Measurements from ENCODE around the gene GMDS. TPM values are rescaled to one million over a fixed set of nuclear protein-coding genes. Genes with fewer than 3 reads are reported as not detected.

Gene GMDS
- total and polyA plus RNA-seq, 2 of the 13 experiments (the other 11 are each of a cell fraction or from before 2014, with no cell fraction given), result 64.4 to 112 TPM

- TF ChIP-seq, protein P1, sequence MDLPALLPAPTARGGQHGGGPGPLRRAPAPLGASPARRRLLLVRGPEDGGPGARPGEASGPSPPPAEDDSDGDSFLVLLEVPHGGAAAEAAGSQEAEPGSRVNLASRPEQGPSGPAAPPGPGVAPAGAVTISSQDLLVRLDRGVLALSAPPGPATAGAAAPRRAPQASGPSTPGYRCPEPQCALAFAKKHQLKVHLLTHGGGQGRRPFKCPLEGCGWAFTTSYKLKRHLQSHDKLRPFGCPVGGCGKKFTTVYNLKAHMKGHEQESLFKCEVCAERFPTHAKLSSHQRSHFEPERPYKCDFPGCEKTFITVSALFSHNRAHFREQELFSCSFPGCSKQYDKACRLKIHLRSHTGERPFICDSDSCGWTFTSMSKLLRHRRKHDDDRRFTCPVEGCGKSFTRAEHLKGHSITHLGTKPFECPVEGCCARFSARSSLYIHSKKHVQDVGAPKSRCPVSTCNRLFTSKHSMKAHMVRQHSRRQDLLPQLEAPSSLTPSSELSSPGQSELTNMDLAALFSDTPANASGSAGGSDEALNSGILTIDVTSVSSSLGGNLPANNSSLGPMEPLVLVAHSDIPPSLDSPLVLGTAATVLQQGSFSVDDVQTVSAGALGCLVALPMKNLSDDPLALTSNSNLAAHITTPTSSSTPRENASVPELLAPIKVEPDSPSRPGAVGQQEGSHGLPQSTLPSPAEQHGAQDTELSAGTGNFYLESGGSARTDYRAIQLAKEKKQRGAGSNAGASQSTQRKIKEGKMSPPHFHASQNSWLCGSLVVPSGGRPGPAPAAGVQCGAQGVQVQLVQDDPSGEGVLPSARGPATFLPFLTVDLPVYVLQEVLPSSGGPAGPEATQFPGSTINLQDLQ (CRISPR knock-in tag; IDR thresholded peaks at IDR 0.05), result no peak
- TF ChIP-seq ZNF350 (CRISPR knock-in tag; IDR thresholded peaks at IDR 0.05; ENCODE audit: borderline replicate concordance, low read depth), result no peak
- no peak for TF ChIP-seq ZNF33A (CRISPR knock-in tag; IDR thresholded peaks at IDR 0.05; ENCODE audit: borderline replicate concordance)
- TF ChIP-seq ZNF615 (CRISPR knock-in tag; IDR thresholded peaks at IDR 0.05; ENCODE audit: borderline replicate concordance), result no peak
- TF ChIP-seq ZNF296 (CRISPR knock-in tag; conservative IDR thresholded peaks at IDR 0.05), result no peak
- no peak for TF ChIP-seq ZNF816 (CRISPR knock-in tag; IDR thresholded peaks at IDR 0.05; ENCODE audit: borderline replicate concordance)
- TF ChIP-seq JARID2 (CRISPR knock-in tag; IDR thresholded peaks at IDR 0.05; ENCODE audit: insufficient replicate concordance), result no peak
- TF ChIP-seq ZNF230 (CRISPR knock-in tag; IDR thresholded peaks at IDR 0.05), result no peak
These were observed 190.3 kb downstream of the GMDS start (continued) for GRCh38 chr6:2055143-2055542.

GRCh38 chr6:2054516-2055067, 190.8 kb downstream of the GMDS start:
- DNase-seq (ENCODE audit: low spot score) (no peak), ATAC-seq (no peak; the same call in 2 of the 3 replicates), FAIRE-seq (no peak)
- no peaks in the 10 kb centered on the region for H3K9me3 ChIP-seq (ENCODE audit: low read length)
- TSS peak; percentile 24 for BruUV-seq (replicated peaks)
- in situ Hi-C loops (cut with HindIII; ENCODE audit: extremely low pct_ligation_motif_present, low pct_unique_long_range_greater_than_20kb) (no loop called here), intact Hi-C loops (cut with micrococcal nuclease; ENCODE audit: unreplicated experiment) (no loop called here)
- 87% methylated on average over 4 of the region's 4 CpGs for WGBS (ENCODE audit: low lambda C conversion rate)
- peaks cover 22% of the 10 kb centered on the region for H3K4me1 ChIP-seq (ENCODE audit: insufficient read depth, low read length)
- ChIA-PET CTCF (ENCODE audit: low intra/inter-chr PET ratio, low total read pairs) (no interaction called here), POLR2A (no interaction called here)
- H2AFZ ChIP-seq (ENCODE audit: low read length), result no peak overlapping the region
- no peak overlapping the region for H3K27ac ChIP-seq (ENCODE audit: extremely low read length, insufficient read depth, low read length)
- H3K4me2 ChIP-seq (ENCODE audit: low read depth, low read length), result no peak overlapping the region
- no peak overlapping the region for H3K9ac ChIP-seq (ENCODE audit: insufficient read depth, low read depth, low read length)
- no peak overlapping the region for H3K4me3 ChIP-seq (replicated peaks in 1 of 3; ENCODE audit: insufficient read depth in 1 of 3, low read depth in 2 of 3, low read length in 3 of 3)
- H3K27me3 ChIP-seq (ENCODE audit: control insufficient read depth in 1 of 2, insufficient read depth in 2 of 2, low read length in 2 of 2), result no peaks in the 10 kb centered on the region
- peaks cover 33% of the 10 kb centered on the region for H3K79me2 ChIP-seq (ENCODE audit: insufficient read depth, low read length)
- peaks cover 0 to 5% of the 10 kb centered on the region in 2 experiments; a peak in 3 of 5 replicates for H3K36me3 ChIP-seq (replicated peaks in 1 of 2; ENCODE audit: control insufficient read depth in 1 of 2, insufficient read depth in 2 of 2, low read length in 2 of 2)
- H4K20me1 ChIP-seq (ENCODE audit: insufficient read depth, low read length), result peaks cover 14% of the 10 kb centered on the region; the same call in 1 of the 2 replicates
- TF ChIP-seq ZNF678 (CRISPR knock-in tag; IDR thresholded peaks at IDR 0.05) (no peak), GATAD2A (CRISPR knock-in tag; IDR thresholded peaks at IDR 0.05) (peak; percentile 30; the same call in 1 of the 2 replicates), TOPORS (CRISPR knock-in tag; IDR thresholded peaks at IDR 0.05) (no peak), ZBTB3 (CRISPR knock-in tag; IDR thresholded peaks at IDR 0.05; ENCODE audit: borderline replicate concordance, low read depth) (no peak), NR2C2 (CRISPR knock-in tag; IDR thresholded peaks at IDR 0.05; ENCODE audit: borderline replicate concordance) (peak; percentile 54; the same call in 1 of the 2 replicates), ZNF672 (CRISPR knock-in tag; IDR thresholded peaks at IDR 0.05) (no peak), NR2F1 (CRISPR knock-in tag; IDR thresholded peaks at IDR 0.05) (peak; percentile 44 to 83)
- TF ChIP-seq, protein P2, sequence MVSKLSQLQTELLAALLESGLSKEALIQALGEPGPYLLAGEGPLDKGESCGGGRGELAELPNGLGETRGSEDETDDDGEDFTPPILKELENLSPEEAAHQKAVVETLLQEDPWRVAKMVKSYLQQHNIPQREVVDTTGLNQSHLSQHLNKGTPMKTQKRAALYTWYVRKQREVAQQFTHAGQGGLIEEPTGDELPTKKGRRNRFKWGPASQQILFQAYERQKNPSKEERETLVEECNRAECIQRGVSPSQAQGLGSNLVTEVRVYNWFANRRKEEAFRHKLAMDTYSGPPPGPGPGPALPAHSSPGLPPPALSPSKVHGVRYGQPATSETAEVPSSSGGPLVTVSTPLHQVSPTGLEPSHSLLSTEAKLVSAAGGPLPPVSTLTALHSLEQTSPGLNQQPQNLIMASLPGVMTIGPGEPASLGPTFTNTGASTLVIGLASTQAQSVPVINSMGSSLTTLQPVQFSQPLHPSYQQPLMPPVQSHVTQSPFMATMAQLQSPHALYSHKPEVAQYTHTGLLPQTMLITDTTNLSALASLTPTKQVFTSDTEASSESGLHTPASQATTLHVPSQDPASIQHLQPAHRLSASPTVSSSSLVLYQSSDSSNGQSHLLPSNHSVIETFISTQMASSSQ (IDR thresholded peaks at IDR 0.05; ENCODE audit: low read depth), result peak; percentile 17; the same call in 1 of the 2 replicates
- TF ChIP-seq, protein P2 (CRISPR knock-in tag; IDR thresholded peaks at IDR 0.05; ENCODE audit: borderline replicate concordance), result no peak
